ENCODE data around the gene UCKL1.
"Not testable (repeated sequence)": the region's sequence is repeated elsewhere in the genome, so short reads cannot be mapped to it uniquely, and the experiment has no call there.

The UCKL1 gene

DNA sequence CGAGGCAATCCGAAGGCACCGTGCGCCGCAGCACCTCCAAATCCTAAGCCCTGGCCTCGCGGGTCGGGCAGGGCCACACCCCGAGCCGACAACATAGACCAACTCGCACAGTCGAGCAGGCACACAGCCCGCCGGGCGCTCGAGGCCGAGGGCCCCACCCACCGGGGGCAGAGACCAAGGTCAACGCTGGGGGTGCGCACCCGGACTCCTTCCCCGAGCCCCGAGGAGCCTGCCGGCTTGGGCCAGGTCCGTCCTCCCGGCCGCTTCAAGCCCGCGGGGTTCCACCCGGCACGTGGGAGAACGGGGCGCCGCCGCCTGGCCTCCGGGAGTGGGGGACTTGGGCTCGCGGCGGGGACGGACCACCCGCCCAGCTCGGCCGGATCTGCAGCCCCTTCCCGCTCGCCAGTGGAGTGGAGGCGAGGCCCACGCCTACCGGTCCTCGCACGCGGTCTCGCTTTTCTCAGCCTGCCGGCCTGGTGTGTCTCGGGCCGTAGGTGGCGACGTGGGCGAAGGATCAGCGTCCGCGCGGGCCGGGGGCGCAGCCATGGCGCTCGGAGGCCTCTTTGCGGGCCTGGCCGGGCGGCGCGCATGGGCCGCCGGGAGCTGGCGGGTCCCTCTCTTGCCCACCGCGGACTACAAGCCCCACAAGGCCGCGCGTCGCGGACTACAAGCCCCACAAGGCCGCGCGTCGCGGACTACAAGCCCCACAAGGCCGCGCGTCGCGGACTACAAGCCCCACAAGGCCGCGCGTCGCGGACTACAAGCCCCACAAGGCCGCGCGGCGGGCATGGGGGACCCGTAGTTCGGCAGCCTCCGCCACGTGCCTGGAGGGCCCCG lies at the start of gene UCKL1:
Gene UCKL1 (minus strand): TSS at position 590 of the 837 bp plus-strand sequence. CDS start 44 bp downstream, at position 546.
- peak; percentile 80 to 83 for DNase-seq (ENCODE audit: low read depth in 2 of 2)

DNA sequence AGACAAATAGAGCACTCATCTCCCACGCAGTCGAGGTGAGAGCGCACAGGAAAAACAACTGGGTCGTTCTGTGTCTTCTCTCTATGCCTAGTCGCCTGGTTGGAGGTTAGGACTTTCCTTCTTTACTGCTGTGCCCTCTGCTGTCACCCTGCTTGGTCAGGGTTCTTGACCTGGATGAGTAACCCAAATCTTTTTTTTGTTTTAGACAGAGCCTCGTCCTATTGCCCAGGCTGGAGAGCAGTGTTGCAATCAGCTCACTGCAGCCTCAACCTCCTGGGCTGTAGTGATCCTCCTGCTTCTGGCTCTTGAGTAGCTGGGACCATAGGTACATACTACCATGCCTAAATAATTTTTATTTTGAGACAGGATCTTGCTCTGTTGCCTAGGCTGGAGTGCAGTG lies 49.2 kb upstream of the UCKL1 start:
- no peak for DNase-seq (ENCODE audit: low read depth in 2 of 2)

DNA sequence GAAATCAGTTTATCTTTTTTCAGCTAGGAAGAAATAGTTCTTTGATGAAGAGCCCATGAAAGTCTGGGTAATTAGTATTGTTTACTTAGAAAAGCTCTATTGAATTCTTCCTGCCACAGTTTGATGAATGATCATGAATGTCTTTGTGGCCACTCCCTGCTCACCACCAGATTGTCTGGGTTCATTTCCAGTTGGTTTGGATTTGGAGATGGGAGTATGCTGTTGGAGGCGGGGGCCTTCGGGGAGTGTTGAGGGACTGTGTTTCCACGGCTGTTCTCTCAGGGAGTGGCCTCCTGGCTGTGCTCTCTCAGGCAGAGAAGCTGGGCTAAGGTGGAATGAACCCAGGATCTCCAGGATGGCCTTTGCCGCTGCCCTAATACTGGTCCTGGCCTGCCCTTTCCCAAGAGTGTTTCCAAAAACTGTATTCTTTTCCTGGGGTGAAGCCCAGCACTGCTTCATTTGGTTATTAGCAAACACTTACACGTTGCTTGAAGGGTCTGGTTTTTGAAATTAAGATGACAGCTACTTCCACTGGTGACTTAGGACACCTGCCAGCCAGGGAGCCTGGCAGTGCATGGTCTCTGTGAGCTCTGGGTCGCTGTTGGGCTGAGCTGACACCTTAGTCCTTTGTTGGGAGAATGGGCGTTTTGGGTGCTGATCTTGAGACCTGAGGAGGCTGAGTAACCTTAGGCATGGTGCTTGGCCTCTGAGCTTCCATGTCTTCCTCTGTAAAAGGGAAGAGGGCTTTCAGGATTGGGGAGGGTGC lies 47.9 kb upstream of the UCKL1 start:
- no peak for DNase-seq (ENCODE audit: low read depth in 2 of 2)

DNA sequence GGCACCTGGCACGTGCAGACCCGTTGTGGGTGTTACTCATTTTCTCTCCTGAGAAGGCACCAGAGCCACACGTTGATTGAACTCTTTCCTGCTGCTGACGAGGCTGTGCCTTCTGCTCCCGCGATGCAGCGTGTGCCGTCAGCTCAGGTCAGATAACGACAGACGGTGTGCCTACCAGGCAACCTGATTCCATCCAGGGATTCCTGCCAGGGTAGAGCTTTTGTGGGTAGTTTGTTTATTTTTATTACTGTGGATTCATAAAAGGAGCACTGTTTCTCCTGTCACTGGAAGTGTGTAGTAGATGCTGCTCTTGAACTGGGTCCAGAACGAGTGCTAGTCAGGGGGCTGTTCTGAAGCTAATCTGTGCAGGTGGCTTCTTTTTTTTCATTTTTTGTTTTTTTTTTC lies 45.4 kb upstream of the UCKL1 start:
- DNase-seq (ENCODE audit: low read depth in 2 of 2): no peak

DNA sequence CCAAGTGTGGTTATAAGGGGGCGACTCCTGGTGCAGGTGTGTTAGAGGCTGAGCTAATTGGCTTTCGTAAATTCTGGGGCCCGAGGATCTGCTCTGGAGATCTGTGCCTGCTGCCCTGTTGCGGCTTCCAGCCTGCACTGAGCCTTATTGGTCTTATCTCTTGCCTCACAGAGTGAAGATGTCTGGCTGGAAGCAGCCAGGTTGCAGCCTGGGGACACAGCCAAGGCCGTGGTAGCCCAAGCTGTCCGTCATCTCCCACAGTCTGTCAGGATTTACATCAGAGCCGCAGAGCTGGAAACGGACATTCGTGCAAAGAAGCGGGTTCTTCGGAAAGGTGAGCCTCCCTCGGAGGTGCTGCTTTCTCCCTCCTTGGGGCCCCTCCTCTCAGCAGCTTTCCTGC lies 44.7 kb upstream of the UCKL1 start:
- DNase-seq (ENCODE audit: low read depth in 2 of 2): no peak

DNA sequence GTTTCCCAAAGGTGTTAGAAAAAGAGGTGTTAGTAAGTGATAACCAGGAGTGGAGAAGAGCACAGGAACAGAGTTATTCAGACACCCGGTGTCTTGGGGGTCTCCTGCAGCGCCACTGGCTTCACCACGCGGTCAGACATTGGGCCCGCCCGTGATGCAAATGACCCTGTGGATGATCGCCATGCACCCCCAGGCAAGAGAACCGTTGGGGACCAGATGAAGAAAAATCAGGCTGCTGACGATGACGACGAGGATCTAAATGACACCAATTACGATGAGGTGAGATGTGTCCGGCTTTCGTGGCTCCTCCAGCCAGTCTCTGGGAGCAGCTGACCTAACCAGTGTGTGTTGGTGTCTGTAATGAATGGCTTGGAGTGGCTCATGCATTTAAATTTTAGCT lies 26.7 kb upstream of the UCKL1 start:
- DNase-seq (ENCODE audit: low read depth in 2 of 2): no peak

DNA sequence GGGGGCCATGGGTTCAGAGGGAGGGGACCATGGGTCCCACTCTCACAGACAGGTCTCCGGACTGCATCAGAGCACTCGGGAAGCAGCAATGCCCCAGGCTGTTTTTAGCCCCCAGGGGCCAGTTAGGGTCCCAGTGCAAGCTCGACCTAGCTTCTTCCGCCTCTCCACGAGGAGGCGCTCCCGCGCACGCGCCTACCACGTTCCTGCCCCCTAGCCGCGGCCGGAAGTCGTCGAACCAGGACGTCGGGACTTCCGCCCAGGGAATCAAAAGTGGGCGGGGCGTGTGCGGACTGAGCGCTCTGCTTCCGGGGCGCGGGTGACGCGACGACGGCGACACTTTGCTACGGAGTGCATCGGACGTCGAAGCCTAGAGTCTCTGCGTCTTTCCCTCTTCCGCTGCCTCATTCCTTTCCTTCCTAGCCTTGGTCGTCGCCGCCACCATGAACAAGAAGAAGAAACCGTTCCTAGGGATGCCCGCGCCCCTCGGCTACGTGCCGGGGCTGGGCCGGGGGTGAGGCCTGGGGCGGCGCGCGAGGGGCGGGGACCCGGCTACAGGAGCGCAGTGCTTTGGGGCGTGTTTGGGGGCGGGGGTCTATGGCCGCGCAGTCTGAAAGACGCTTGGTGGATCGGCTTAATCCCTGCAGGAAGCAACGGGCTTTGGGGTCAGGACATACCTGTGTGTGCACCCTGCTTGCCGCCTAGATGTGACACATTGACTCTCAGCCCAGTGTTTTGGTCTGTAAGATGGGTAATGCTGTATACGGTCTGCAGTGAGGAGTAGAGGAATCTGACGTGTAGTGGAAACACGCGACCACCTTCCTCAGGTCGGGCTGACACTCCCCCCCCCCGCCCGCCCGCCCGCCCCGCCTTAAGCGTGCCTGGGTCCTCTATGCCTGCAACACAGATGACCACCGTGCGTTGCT lies 24.9 kb upstream of the UCKL1 start, which contains the start of gene PRPF6:
Gene PRPF6 (plus strand): TSS at position 327 of the 923 bp plus-strand sequence. CDS start 114 bp downstream, at position 441.
- peak; percentile 93 to 96 for DNase-seq (ENCODE audit: low read depth in 2 of 2)

DNA sequence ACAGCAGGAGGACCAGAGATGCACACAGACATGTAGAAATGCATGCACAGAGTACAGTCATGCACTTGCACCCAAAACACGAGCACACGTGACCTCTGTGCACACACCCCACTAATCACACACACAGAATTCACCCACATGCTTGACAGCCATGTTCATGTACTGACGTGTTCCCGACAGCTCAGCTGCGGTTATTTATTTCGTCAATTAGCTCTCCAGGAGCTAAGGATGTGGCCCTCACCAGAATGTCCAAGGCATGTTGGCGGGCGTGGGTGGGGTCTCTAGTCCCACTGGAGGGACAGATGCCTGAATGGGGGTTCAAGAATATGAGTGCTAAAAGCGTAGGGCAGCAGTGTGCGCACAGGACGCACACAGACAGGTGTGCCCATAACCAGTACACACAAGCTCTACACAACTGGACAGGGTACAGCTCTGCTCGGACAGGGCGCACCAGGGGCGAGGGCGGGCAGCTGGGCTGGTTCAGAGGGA lies 24.1 kb upstream of the UCKL1 start:
- DNase-seq (ENCODE audit: low read depth in 2 of 2): peak in 1 of 2 donors; percentile 11

DNA sequence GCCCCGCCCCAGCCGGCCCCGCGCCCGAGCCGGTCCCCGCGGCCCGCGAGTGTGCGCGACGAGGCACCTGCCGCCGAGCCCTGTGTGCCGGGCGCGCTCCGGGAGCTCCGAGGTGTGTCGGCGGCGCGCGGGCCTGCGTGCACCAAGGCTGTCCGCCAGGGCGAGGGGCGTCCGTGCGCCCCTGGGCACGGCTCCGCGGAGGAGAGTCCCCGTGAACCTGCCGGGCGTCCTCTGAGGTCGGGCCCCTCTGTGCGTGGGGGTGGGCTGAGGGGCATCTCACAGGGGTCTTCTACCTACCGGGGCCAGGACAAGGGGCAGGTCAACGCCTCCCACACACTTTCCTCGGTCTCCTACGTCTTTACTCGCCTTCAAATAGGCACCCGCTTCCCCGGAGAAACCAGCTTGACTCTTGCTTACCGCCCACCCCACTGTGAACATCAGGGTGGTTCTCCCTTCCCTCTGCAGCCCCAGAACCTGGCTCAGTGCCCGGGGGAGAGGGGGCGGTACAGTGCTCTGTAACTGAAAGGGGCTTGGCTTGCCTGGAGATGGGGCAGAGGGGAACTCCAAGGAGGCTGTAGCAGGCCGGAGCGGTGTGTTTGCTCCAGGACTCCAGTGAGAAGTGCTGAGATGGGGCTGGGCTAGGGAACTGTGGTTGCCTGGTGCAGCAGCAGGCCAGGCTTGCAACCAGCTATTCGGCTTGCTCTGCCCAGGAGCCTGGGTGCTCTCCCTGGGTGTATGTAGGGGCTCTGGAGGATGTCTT lies 23.5 kb upstream of the UCKL1 start, which contains the start of gene SAMD10:
Gene SAMD10 (minus strand): TSS at position 86 of the 760 bp plus-strand sequence. CDS start 175 bp downstream, outside the sequence.
- DNase-seq (ENCODE audit: low read depth in 2 of 2): peak; percentile 83 to 89

DNA sequence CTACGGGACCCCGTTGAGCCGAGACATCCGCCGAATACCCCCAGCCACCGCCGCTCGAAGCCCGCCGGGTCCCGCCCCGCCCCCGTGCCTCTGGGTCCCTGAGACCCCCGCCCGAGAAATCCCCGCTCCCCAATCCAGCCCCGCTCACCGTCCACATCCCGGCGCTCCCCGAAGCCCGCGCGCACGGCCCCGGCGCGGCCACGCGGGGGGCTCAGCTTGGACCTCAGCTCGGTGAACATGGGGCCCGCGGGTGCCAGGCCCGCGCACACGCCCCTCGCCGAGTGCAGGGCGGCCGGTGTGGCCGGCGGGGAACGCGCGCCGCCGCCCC lies 23.0 kb upstream of the UCKL1 start:
- no peak for DNase-seq (ENCODE audit: low read depth in 2 of 2)

DNA sequence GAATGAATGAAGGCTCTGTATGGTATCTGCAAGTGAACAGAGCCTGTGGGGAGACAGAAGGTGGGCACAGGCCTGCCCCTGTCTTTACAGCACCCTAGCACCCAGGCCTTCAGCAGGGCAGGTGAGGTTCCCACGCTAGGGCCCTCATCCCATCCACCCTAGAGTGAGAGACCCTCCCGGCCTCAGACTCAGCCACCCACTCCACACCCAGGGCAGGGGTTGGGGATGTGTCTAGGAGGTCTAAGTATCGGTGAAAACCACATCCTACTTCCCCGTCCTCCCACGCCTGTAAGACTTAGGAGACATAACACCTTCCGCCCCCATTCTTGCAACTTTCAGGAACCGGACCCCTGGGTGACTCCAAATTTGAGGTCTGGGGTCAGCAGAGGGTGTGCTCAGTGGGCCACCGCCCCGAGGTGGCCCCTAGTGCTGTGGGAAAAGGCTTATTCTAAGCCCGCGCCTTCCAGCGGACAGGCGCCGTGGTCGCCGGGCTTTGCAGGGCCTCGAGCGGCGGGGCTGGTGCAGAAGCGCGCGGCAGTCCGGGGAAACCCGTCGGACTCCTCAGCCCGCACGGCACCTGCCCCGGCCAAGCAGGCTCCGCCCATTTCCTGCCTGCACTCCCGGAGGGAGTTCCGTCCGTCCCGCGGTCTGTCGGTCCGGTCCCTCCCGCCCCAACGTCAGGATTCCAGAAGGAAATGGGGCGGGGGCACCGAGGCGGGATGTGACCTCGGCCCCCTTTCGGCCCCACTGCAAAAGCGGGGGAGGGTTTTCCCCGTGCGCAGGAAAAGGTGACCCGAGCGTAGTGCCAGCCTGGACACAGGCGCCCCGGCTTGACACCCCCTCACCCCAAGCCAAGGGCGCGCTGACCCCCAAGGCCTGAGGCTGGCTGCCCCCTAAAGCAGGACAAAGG lies 22.4 kb upstream of the UCKL1 start:
- peak; percentile 60 to 76 for DNase-seq (ENCODE audit: low read depth in 2 of 2)

DNA sequence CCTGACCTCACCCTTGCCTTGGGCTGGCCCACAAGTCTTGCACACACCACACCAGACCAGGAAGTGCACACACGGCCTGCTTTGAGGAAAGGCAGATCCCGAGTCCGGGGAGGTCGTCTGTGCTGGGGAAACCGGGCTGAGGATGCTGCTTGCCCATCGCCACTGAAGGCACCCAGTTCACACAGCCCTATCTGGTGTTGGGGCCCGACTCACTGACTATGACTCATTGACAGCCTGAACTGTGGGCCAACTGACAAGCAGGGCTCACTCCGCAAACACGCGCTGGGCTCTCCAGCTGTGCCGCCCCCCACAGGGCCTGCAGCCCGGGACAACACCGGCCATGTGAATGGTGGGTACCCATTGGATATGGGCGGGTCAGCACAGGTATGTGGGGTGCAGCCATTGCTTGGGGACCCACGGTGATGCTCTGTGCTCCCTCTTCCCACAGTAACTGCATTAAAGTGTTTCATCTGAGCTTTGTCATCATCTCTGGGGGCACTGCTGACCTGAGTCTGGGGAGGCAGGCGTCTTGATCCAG lies 21.6 kb upstream of the UCKL1 start:
- peak; percentile 57 to 72 for DNase-seq (ENCODE audit: low read depth in 2 of 2)

DNA sequence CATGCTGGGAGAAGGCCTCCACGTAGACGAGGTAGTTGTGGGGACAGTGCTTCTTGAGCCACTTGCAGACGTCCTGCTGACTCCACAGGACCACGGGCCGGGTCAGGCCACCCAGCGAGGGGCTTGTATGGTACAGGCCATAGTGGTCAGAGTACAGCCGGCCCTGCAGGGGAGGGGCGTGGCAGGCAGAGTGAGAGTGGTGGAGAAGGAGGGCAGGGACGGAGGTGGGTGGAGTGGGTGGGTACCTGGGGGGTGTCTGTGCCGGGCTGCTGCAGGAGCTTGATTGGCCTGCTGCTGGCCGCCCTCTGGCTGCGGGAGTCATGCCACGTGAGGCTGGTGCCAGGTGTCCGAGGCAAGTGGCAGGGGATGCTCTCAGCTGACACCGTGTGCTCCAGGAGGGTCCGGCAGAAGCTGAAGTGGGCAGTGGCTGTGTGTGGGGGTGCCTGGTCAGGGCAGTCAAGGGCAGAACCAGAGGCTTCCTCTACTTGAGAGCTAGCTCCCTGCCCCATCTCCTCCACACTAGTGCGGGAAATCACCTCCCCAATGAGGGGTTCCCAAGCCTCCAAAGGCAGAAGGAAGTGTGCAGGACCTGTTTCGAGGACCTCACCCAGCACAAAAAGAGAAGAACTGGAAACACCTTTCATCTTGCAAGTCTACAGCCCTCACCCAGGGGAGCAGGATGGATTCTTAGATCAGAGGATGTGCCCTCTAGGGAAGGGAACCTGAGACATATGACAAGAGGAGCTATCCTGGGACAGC lies 20.9 kb upstream of the UCKL1 start:
- DNase-seq (ENCODE audit: low read depth in 2 of 2): no peak

DNA sequence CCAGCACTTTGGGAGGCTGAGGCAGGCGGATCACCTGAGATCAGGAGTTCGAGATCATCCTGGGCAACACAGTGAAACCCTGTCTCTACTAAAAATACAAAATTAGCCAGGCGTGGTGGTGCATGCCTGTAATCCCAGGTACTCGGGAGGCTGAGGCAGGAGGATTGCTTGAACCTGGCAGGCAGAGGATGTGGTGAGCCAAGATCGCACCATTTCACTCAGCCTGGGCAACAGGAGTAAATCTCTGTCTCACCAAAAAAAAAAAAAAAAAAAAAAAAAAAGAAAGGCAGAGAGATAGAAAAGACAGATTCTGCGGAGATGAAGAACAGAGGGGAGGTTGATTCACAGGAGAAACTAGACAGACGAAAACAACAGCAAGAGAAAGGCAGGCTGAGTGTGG lies 20.3 kb upstream of the UCKL1 start:
- DNase-seq (ENCODE audit: low read depth in 2 of 2): not testable (repeated sequence)

DNA sequence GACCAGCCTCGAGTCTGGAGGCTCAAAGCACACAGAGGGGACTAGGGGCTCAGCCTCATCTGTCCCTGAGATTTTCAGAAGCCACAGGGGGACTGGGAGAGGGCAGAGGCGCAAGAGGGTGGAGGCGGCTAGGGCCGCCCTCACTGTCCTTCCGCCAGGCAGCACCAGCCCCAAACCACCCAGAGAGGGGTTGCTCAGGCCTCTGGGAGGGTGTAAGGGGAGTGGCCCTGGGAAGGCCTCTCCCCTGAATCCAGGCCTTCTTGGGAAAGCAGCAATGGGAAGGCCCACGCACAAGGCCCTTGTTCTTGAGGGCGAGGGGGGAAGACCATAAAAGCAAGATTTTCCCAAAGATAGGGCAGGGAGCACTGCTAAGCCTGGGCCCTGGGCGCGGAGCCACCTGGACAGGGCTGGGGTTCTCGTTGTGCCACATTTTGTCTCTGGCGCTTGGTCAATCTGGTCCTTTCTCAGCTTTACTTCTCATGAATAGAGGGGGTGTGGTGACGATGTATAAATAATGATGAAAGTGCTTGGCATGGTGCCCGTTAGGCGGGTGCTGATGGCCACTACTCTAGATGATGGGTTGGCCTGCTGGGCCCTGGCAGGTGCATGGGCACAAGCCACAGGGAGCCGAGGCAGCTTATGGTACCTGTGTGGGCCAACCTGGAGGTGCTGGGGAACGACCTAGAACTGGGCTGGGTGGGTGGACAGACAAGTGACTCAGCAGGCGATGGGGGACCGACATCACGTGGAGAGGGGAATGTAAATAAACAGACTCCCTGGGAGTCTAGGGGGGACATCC lies 18.4 kb upstream of the UCKL1 start:
- DNase-seq (ENCODE audit: low read depth in 2 of 2): no peak

DNA sequence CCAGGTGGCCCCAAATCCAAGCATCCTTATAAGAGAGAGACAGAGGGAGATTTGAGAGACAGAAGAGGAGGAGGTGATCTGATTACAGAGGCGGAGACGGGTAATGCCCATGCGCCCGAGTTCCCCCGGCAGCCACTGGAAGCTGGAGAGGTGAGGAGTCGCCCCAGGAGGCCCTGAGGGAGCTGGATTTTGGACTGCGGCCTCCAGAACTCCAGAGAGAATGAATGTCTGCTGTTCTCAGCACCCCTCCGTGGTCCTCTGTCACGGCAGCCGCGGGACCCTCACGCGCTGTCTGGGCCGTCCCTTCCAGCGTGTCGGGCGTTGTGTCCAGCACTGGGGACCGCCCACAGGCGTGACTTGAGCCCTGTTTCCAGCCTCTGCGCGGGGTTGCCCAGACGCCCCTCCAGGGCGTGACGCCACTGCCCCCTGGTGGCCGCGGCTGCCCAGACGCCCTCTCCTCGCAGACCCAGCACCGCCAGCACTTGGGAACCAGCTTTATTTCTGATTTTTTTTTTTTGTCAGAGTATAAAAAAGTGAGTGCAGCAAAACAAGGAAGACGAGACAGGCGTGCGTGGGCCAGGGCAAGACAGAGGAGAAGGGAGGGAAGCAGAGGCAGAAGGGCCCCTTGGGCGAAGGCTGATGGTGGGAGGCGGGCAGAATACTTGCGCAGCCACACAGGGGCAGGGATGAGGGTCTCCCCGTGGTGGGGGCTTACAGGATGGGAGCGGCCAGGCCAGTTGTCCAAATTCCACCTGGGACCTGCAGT lies 17.6 kb upstream of the UCKL1 start:
- peak; percentile 53 to 62 for DNase-seq (ENCODE audit: low read depth in 2 of 2)

DNA sequence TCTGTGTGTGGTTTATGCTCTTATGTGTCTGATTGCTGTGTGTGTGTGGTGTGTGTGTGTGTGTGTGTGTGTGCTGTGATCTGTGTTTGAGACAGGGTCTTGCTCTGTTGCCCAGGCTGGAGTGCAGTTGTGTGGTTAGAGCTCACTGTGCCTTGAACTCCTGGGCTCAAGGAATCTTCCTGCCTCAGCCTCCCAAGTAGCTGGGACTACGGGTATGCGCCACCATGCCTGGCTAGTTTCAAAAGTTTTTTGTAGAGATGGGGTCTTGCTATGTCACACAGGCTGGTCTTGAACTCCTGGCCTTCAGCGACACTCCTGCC lies 16.9 kb upstream of the UCKL1 start:
- DNase-seq (ENCODE audit: low read depth in 2 of 2): no peak
